HepG2 (cell line): Measurements from ENCODE around the gene COL18A1. TPM values are rescaled to one million over a fixed set of nuclear protein-coding genes. Genes with fewer than 3 reads are reported as not detected.

ENCODE experiments used
- GFI1 ChIP-seq: sonication (generic); formaldehyde crosslinking; IDR thresholded peaks from 2 replicates; pipeline ENCODE4 v1.5.0; 2020; ENCODE audit warnings: missing genetic modification reagents, mild to moderate bottlenecking, borderline replicate concordance
- IRX3 ChIP-seq: sonication (generic); formaldehyde crosslinking; IDR thresholded peaks from 2 replicates; pipeline ENCODE4 v1.8.1; 2023; ENCODE audit warnings: mild to moderate bottlenecking, low read depth, missing genetic modification reagents, borderline replicate concordance
- JDP2 ChIP-seq: sonication (generic); formaldehyde crosslinking; IDR thresholded peaks from 2 replicates; pipeline ENCODE4 v1.8.1; 2022; ENCODE audit warnings: missing genetic modification reagents, borderline replicate concordance
- MEIS1 ChIP-seq: sonication (generic); formaldehyde crosslinking; IDR thresholded peaks from 2 replicates; pipeline ENCODE4 v1.9.0; 2021; ENCODE audit warnings: mild to moderate bottlenecking, missing genetic modification reagents, moderate library complexity, borderline replicate concordance
- MEIS2 ChIP-seq: sonication (generic); formaldehyde crosslinking; IDR thresholded peaks from 2 replicates; pipeline ENCODE4 v1.9.0; 2021; ENCODE audit warnings: mild to moderate bottlenecking, missing genetic modification reagents
- NCOA2 ChIP-seq: sonication (generic); formaldehyde crosslinking; IDR thresholded peaks from 2 replicates; pipeline ENCODE4 v1.8.0; 2022; ENCODE audit warnings: inconsistent platforms
- PHF21A ChIP-seq: sonication (generic); formaldehyde crosslinking; IDR thresholded peaks from 2 replicates; pipeline ENCODE4 v1.5.0; 2020; ENCODE audit warnings: mild to moderate bottlenecking, missing genetic modification reagents
- PLRG1 ChIP-seq: fragments of 450-650 bp; conservative IDR thresholded peaks from 2 replicates; pipeline ENCODE4 v1.6.1; 2016
- SAP130 ChIP-seq: IDR thresholded peaks from 2 replicates; pipeline ENCODE4 v1.6.1; 2016; ENCODE audit warnings: low read depth
- SRSF4 ChIP-seq: fragments of 200-400 bp; formaldehyde crosslinking; IDR thresholded peaks from one replicate; pipeline ENCODE4 v1.6.1; 2018; ENCODE audit warnings: mild to moderate bottlenecking, low read depth, low read length, moderate library complexity; ENCODE audit not compliant: poor library complexity, severe bottlenecking
- ZFP36L1 ChIP-seq: sonication (generic); formaldehyde crosslinking; IDR thresholded peaks from 2 replicates; pipeline ENCODE4 v1.8.0; 2022; ENCODE audit warnings: mild to moderate bottlenecking, missing genetic modification reagents, moderate library complexity
- ZNF367 ChIP-seq: sonication (generic); formaldehyde crosslinking; IDR thresholded peaks from 2 replicates; pipeline ENCODE4 v1.4.0; 2020; ENCODE audit warnings: missing genetic modification reagents, borderline replicate concordance
- ZNF564 ChIP-seq: sonication (generic); formaldehyde crosslinking; IDR thresholded peaks from 2 replicates; pipeline ENCODE4 v1.8.1; 2023; ENCODE audit warnings: mild to moderate bottlenecking, missing genetic modification reagents
- ZSCAN21 ChIP-seq: sonication (generic); formaldehyde crosslinking; IDR thresholded peaks from 2 replicates; pipeline ENCODE4 v1.8.0; 2022; ENCODE audit warnings: mild to moderate bottlenecking, missing genetic modification reagents, moderate library complexity, borderline replicate concordance
- polyA plus RNA-seq, 8 experiments: library from polyadenylated mRNA; depleted of rRNA in 3 of 8; stranded (reverse) in 7 of 8; unstranded in 1 of 8; fragments of >200 nt; fragmentation: Illumina TruSeq in 4 of 8; extraction: Trizol in 4 of 8; gene quantifications; 2 replicates each; pipeline versions ENCODE4 v1.2.1 to v1.2.3, GENCODE V29; 2011 to 2016; ENCODE audit warnings: low read depth in 4 of 8, missing spikeins in 1 of 8, mixed read lengths in 1 of 8; ENCODE audit not compliant: insufficient read depth in 1 of 8
- total RNA-seq, 5 experiments: library from RNA; depleted of rRNA; stranded (reverse); fragments of >200 nt; fragmentation: Illumina TruSeq; extraction: Trizol; gene quantifications; 2 replicates each; pipeline ENCODE4 v1.2.3, GENCODE V29; 2016; ENCODE audit warnings: low read depth in 1 of 5
- TF ChIP-seq, protein P1 (sequence below): sonication (generic); formaldehyde crosslinking; IDR thresholded peaks from 2 replicates; pipeline ENCODE4 v1.4.0; 2020; ENCODE audit warnings: missing genetic modification reagents
- TF ChIP-seq, protein P2 (sequence below): sonication (generic); formaldehyde crosslinking; IDR thresholded peaks from one replicate; pipeline ENCODE4 v1.5.1; 2020; ENCODE audit warnings: mild to moderate bottlenecking, missing genetic modification reagents; ENCODE audit errors: not compliant biosample characterization
- TF ChIP-seq, protein P3 (sequence below): sonication (generic); formaldehyde crosslinking; IDR thresholded peaks from 2 replicates; pipeline ENCODE4 v1.8.1; 2023; ENCODE audit warnings: missing genetic modification reagents, inconsistent platforms, borderline replicate concordance

The COL18A1 gene
- total and polyA plus RNA-seq, 2 of the 13 experiments (the other 11 are each of a cell fraction or from before 2014, with no cell fraction given), result 79.0 to 102 TPM

DNA sequence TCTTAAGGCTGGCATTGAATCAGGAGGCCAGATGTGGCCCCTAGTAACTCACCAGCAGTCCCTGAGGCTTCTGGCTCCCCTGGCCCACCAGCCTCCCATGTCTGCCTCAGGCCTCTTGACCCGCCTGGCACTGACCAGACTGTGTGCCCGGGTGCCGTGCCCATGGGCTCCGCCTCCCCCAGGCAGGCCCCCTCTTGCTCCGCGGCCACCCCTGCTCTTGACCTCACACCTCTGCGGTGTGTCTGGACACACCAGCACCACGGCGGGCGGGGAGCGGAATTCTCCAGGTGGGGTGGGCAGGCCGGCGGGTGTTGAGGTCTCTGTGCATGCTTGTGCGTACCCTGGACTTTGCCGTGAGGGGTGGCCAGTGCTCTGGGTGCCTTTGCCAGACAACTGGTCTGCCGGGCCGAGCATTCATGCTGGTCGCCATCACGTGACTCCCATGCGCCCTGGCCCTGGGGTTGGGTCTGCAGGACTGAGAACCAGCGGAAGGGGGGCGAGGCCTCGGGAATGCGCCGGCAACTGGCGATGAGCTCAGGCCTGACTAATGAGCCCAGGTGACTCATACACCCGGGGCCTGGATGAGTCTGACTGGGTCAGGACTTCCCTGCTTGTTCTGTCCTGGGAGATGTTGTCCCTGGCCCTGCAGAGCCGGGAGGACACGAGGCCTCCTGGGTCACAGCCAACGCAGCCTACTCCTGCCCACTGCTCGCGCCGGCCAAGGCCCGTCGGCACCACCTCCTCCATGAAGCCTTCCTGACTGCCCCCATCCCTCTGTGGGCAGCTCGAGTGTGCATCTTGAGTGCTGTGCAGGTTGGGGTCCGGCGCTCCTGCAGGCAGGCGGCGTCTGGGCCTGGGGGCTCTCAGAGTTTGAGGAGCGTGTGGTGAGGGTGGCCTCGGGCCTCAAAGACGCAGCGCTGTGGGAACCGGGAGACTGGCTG is 22.6 kb downstream of the COL18A1 start (continued):
- TF ChIP-seq ZFP36L1, result peak; percentile 96
- TF ChIP-seq JDP2 (CRISPR knock-in tag), result no peak; the same call in 1 of the 2 replicates
- TF ChIP-seq, protein P1, sequence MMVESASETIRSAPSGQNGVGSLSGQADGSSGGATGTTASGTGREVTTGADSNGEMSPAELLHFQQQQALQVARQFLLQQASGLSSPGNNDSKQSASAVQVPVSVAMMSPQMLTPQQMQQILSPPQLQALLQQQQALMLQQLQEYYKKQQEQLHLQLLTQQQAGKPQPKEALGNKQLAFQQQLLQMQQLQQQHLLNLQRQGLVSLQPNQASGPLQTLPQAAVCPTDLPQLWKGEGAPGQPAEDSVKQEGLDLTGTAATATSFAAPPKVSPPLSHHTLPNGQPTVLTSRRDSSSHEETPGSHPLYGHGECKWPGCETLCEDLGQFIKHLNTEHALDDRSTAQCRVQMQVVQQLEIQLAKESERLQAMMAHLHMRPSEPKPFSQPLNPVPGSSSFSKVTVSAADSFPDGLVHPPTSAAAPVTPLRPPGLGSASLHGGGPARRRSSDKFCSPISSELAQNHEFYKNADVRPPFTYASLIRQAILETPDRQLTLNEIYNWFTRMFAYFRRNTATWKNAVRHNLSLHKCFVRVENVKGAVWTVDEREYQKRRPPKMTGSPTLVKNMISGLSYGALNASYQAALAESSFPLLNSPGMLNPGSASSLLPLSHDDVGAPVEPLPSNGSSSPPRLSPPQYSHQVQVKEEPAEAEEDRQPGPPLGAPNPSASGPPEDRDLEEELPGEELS (CRISPR knock-in tag), result no peak; the same call in none of the 2 replicates
- TF ChIP-seq PHF21A, result peak; percentile 99
- TF ChIP-seq, protein P2, sequence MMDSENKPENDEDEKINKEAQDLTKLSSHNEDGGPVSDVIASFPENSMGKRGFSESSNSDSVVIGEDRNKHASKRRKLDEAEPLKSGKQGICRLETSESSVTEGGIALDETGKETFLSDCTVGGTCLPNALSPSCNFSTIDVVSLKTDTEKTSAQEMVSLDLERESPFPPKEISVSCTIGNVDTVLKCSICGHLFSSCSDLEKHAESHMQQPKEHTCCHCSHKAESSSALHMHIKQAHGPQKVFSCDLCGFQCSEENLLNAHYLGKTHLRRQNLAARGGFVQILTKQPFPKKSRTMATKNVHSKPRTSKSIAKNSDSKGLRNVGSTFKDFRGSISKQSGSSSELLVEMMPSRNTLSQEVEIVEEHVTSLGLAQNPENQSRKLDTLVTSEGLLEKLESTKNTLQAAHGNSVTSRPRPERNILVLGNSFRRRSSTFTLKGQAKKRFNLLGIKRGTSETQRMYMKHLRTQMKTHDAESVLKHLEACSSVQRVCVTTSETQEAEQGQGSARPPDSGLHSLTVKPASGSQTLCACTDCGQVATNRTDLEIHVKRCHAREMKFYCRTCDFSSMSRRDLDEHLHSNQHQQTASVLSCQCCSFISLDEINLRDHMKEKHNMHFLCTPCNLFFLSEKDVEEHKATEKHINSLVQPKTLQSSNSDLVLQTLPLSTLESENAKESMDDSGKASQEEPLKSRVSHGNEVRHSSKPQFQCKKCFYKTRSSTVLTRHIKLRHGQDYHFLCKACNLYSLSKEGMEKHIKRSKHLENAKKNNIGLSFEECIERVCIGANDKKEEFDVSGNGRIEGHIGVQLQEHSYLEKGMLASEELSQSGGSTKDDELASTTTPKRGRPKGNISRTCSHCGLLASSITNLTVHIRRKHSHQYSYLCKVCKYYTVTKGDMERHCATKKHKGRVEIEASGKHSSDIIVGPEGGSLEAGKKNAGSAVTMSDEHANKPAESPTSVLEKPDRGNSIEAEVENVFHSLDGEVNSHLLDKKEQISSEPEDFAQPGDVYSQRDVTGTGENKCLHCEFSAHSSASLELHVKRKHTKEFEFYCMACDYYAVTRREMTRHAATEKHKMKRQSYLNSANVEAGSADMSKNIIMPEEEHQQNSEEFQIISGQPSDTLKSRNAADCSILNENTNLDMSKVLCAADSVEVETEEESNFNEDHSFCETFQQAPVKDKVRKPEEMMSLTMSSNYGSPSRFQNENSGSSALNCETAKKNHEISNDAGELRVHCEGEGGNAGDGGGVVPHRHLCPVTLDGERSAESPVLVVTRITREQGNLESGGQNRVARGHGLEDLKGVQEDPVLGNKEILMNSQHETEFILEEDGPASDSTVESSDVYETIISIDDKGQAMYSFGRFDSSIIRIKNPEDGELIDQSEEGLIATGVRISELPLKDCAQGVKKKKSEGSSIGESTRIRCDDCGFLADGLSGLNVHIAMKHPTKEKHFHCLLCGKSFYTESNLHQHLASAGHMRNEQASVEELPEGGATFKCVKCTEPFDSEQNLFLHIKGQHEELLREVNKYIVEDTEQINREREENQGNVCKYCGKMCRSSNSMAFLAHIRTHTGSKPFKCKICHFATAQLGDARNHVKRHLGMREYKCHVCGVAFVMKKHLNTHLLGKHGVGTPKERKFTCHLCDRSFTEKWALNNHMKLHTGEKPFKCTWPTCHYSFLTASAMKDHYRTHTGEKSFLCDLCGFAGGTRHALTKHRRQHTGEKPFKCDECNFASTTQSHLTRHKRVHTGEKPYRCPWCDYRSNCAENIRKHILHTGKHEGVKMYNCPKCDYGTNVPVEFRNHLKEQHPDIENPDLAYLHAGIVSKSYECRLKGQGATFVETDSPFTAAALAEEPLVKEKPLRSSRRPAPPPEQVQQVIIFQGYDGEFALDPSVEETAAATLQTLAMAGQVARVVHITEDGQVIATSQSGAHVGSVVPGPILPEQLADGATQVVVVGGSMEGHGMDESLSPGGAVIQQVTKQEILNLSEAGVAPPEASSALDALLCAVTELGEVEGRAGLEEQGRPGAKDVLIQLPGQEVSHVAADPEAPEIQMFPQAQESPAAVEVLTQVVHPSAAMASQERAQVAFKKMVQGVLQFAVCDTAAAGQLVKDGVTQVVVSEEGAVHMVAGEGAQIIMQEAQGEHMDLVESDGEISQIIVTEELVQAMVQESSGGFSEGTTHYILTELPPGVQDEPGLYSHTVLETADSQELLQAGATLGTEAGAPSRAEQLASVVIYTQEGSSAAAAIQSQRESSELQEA (CRISPR knock-in tag), result no peak
- 0 out of 2 replicates have a peak, but pooled peaks have one; percentile 34 for TF ChIP-seq IRX3
- TF ChIP-seq MEIS2, result peak; percentile 94
- TF ChIP-seq GFI1 (CRISPR knock-in tag), result peak; percentile 83
- peak; percentile 98 for TF ChIP-seq ZNF564 (CRISPR knock-in tag)
- peak; percentile 98 for TF ChIP-seq ZSCAN21 (CRISPR knock-in tag)
- peak; percentile 32; the same call in 1 of the 2 replicates for TF ChIP-seq MEIS1 (CRISPR knock-in tag)
- TF ChIP-seq PLRG1, result no peak
- TF ChIP-seq ZNF367 (CRISPR knock-in tag), result peak; percentile 74; the same call in 1 of the 2 replicates
- TF ChIP-seq SRSF4, result no peak
- TF ChIP-seq, protein P3, sequence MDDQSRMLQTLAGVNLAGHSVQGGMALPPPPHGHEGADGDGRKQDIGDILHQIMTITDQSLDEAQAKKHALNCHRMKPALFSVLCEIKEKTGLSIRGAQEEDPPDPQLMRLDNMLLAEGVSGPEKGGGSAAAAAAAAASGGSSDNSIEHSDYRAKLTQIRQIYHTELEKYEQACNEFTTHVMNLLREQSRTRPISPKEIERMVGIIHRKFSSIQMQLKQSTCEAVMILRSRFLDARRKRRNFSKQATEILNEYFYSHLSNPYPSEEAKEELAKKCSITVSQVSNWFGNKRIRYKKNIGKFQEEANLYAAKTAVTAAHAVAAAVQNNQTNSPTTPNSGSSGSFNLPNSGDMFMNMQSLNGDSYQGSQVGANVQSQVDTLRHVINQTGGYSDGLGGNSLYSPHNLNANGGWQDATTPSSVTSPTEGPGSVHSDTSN, result peak; percentile 32; the same call in 1 of the 2 replicates
- TF ChIP-seq NCOA2 (CRISPR knock-in tag), result peak; percentile 79
- peak; percentile 97 for TF ChIP-seq SAP130 (CRISPR knock-in tag)
